DOHH2 (cell line): Measurements from ENCODE around the gene STRA8.

Source experiments
- H3F3A ChIP-seq: fragments of 200-600 bp; sonication (generic), shearing (Covaris generic); 2 replicates; pipeline ENCODE4 v1.6.0; 2016; ENCODE audit warnings: antibody characterized with exemption, mild to moderate bottlenecking; ENCODE audit not compliant: control insufficient read depth, insufficient read depth
- H3K27ac ChIP-seq: fragments of 200-600 bp; sonication (generic); 2 replicates; pipeline ENCODE4 v1.5.1; 2014; ENCODE audit warnings: low read depth, mild to moderate bottlenecking, low read length, moderate library complexity
- H3K27me3 ChIP-seq: fragments of 200-600 bp; sonication (generic); 2 replicates; pipeline ENCODE4 v1.6.1; 2014; ENCODE audit warnings: mild to moderate bottlenecking, low read length, mixed read lengths; ENCODE audit not compliant: control insufficient read depth
- H3K36me3 ChIP-seq: fragments of 200-600 bp; sonication (generic); 2 replicates; pipeline ENCODE4 v1.6.1; 2014; ENCODE audit warnings: mild to moderate bottlenecking, low read length, moderate library complexity, mixed read lengths; ENCODE audit not compliant: control insufficient read depth
- H3K4me1 ChIP-seq: fragments of 200-600 bp; sonication (generic); 2 replicates; pipeline ENCODE4 v1.6.1; 2014; ENCODE audit warnings: mild to moderate bottlenecking, low read length, mixed read lengths; ENCODE audit not compliant: control insufficient read depth
- H3K4me2 ChIP-seq: fragments of 200-600 bp; sonication (generic); 2 replicates; pipeline ENCODE4 v1.6.0; 2014; ENCODE audit warnings: mild to moderate bottlenecking, low read length, moderate library complexity
- H3K4me3 ChIP-seq: fragments of 200-600 bp; sonication (generic); 2 replicates; pipeline ENCODE4 v1.5.1; 2014; ENCODE audit warnings: mild to moderate bottlenecking, low read length, mixed read lengths
- H3K79me2 ChIP-seq: fragments of 200-600 bp; sonication (generic); 2 replicates; pipeline ENCODE4 v1.6.1; 2014; ENCODE audit warnings: mild to moderate bottlenecking, low read length, mixed read lengths; ENCODE audit not compliant: control insufficient read depth
- H3K9me2 ChIP-seq: fragments of 200-600 bp; sonication (generic); replicated peaks from 2 replicates; pipeline ENCODE4 v1.6.1; 2014; ENCODE audit warnings: mild to moderate bottlenecking, low read length, mixed read lengths; ENCODE audit not compliant: control insufficient read depth
- H3K9me3 ChIP-seq: fragments of 200-600 bp; sonication (generic); 2 replicates; pipeline ENCODE4 v1.6.1; 2014; ENCODE audit warnings: antibody characterized with exemption, low read length, mixed read lengths; ENCODE audit not compliant: control insufficient read depth, insufficient read depth
- H4K20me1 ChIP-seq: fragments of 200-600 bp; sonication (generic); 2 replicates; pipeline ENCODE4 v1.6.0; 2014; ENCODE audit warnings: low read depth, mild to moderate bottlenecking, antibody characterized with exemption, low read length, moderate library complexity; ENCODE audit not compliant: control insufficient read depth, insufficient read depth
- CTCF ChIP-seq: fragments of 200-600 bp; sonication (generic); IDR thresholded peaks from one replicate; pipeline ENCODE4 v1.5.1; 2014; ENCODE audit warnings: antibody characterized with exemption, mild to moderate bottlenecking, low read depth, low read length; ENCODE audit not compliant: poor library complexity, severe bottlenecking
- EZH2phosphoT487 ChIP-seq: fragments of 200-600 bp; sonication (generic); IDR thresholded peaks from 2 replicates; pipeline ENCODE4 v1.6.1; 2017; ENCODE audit warnings: borderline replicate concordance, mild to moderate bottlenecking, antibody characterized with exemption, low read length, moderate library complexity, mixed read lengths

Gene STRA8

GRCh38 chr7:135300913-135301765 is 67.5 kb downstream of the STRA8 start:
- Histone ChIP-seq H3K27me3 (peaks cover 14% of the 10 kb centered on the region), H3K9me3 (no peaks in the 10 kb centered on the region), H3F3A (no peaks in the 10 kb centered on the region), H4K20me1 (no peaks in the 10 kb centered on the region), H3K36me3 (no peaks in the 10 kb centered on the region), H3K9me2 (no peaks in the 10 kb centered on the region), H3K4me2 (no peak overlapping the region), H3K4me1 (no peaks in the 10 kb centered on the region), H3K4me3 (no peak overlapping the region), H3K79me2 (no peaks in the 10 kb centered on the region), H3K27ac (no peak overlapping the region)
- TF ChIP-seq EZH2phosphoT487 (no peak), CTCF (no peak)
